ENCODE results near the gene ANKRD23.

ANKRD23 gene

DNA sequence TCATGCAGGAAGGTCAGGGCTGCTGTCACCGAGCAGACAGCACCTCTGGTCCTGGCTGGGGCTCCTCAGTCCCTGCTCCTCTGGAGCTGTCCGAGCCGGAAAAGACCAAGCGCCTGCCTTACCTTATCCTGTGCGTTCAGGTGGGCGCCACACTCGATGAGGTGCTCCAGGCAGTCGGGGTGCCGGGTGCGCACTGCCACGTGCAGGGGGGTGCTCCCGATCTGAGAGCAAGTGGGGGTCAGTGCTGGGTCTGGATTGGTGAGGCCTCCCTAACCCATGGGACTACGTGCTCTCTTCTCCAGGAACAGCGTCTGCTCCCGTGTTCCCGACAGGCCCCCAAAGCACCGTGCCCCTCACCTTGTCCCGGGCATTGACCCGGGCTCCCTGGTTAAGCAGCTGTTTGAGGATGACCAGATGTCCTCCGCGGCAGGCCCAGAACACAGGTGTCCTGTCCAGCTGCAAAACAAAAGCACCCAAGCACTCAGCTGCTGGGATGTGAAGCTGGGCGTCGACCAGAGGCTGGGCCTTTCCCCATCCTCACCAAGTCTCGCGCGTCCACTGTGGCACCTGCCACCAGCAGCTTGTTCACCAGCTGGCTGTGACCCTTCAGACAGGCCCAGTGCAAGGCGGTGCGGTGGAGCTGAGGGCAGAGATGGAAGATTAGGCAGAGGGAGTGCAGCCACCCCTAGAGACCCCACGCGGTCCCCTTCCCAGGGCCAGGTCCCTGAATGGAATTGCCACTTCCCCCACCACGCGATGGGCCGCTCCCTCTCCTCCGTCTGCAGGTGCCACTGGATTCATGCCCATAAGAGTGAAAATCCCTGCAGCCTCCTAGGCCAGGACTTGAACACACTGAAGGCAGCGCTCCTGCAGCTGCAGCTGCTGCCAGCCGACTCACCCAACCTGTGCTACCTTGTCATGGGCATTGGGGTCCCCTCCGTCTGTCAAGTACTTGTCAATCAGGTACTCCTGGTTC is 3.7 kb downstream of the ANKRD23 start:
- H3K27me3 ChIP-seq (ENCODE audit: insufficient read depth, low read length, poor library complexity) = no peaks in the 10 kb centered on the region
- no peak overlapping the region for H3K56ac ChIP-seq (ENCODE audit: low read length)
- H3K79me1 ChIP-seq (ENCODE audit: low read length) = no peaks in the 10 kb centered on the region
- H3K18ac ChIP-seq (ENCODE audit: low read length) = no peak overlapping the region
- H2AK5ac ChIP-seq (ENCODE audit: low read length) = no peak overlapping the region
- no peak overlapping the region for H4K8ac ChIP-seq (ENCODE audit: low read depth, low read length)
- H2BK15ac ChIP-seq (replicated peaks; ENCODE audit: low read depth) = no peak overlapping the region
- no peak overlapping the region for H3K9ac ChIP-seq (ENCODE audit: low read length)
- no peaks in the 10 kb centered on the region for H3K36me3 ChIP-seq (ENCODE audit: control insufficient read depth, insufficient read depth, low read length)
- no peak overlapping the region for H3K23ac ChIP-seq (ENCODE audit: low read length)
- H3K79me2 ChIP-seq (ENCODE audit: control insufficient read depth, insufficient read depth, low read length) = no peaks in the 10 kb centered on the region
- WGBS (ENCODE audit: extremely low coverage, insufficient coverage, low lambda C conversion rate) = no CpG with 5 or more reads among the region's 37 CpGs
- H3K4me3 ChIP-seq (ENCODE audit: low read length) = no peak overlapping the region
- H2BK120ac ChIP-seq (ENCODE audit: low read depth, low read length) = no peak overlapping the region
- no peak overlapping the region for H3K27ac ChIP-seq (ENCODE audit: low read depth, low read length)
- no peak overlapping the region for H4K5ac ChIP-seq (ENCODE audit: low read length)
- no peak overlapping the region for H2BK5ac ChIP-seq (ENCODE audit: low read length)
- H3K4ac ChIP-seq (ENCODE audit: low read depth, low read length) = no peak overlapping the region
- H3K4me1 ChIP-seq (ENCODE audit: control insufficient read depth, low read depth, low read length) = no peaks in the 10 kb centered on the region
- no peak overlapping the region for H3K4me2 ChIP-seq (ENCODE audit: low read length)
- no peak for DNase-seq

DNA sequence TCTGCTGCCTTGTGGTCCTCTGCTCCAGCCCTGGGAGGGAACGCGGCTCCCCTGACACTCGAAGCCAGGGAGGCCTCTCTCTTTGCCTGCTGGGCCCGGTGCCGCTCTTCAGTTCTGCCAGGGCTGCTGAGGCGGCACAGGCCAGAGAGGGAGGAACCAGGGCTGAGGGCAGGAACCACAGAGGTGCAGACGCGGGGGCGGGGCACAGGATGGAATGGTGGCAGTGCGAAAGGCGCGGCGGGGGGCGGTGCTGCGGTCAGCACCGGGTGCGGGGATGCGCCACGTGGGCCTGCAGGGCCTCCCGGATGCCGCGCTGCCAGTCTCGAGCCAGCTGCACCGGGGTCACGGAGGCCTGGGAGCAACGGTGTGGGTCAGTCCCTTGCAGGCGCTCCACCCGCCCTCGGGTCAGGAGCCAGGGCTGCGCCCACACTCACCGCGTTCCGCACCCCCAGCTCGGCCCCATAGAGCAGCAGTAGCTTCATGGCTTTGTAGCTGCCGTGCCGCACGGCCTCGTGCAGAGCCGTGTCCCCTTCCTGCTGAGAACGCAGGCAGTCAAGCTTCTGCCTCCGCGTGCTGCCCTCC is 4.4 kb downstream of the ANKRD23 start:
- no peak overlapping the region for H3K4me2 ChIP-seq (ENCODE audit: low read length)
- H3K23ac ChIP-seq (ENCODE audit: low read length) = no peak overlapping the region
- no peak overlapping the region for H2BK5ac ChIP-seq (ENCODE audit: low read length)
- H3K9ac ChIP-seq (ENCODE audit: low read length) = no peak overlapping the region
- no peak overlapping the region for H3K4ac ChIP-seq (ENCODE audit: low read depth, low read length)
- no CpG with 5 or more reads among the region's 42 CpGs for WGBS (ENCODE audit: extremely low coverage, insufficient coverage, low lambda C conversion rate)
- no peaks in the 10 kb centered on the region for H3K27me3 ChIP-seq (ENCODE audit: insufficient read depth, low read length, poor library complexity)
- no peak overlapping the region for H2AK5ac ChIP-seq (ENCODE audit: low read length)
- H3K4me3 ChIP-seq (ENCODE audit: low read length) = no peak overlapping the region
- H4K8ac ChIP-seq (ENCODE audit: low read depth, low read length) = no peak overlapping the region
- no peak overlapping the region for H2BK120ac ChIP-seq (ENCODE audit: low read depth, low read length)
- no peaks in the 10 kb centered on the region for H3K4me1 ChIP-seq (ENCODE audit: control insufficient read depth, low read depth, low read length)
- H3K79me1 ChIP-seq (ENCODE audit: low read length) = no peaks in the 10 kb centered on the region
- no peak overlapping the region for H2BK15ac ChIP-seq (replicated peaks; ENCODE audit: low read depth)
- no peak for DNase-seq
- no peak overlapping the region for H4K5ac ChIP-seq (ENCODE audit: low read length)
- no peak overlapping the region for H3K56ac ChIP-seq (ENCODE audit: low read length)
- no peak overlapping the region for H3K27ac ChIP-seq (ENCODE audit: low read depth, low read length)
- H3K36me3 ChIP-seq (ENCODE audit: control insufficient read depth, insufficient read depth, low read length) = no peaks in the 10 kb centered on the region
- no peak overlapping the region for H3K18ac ChIP-seq (ENCODE audit: low read length)
- no peaks in the 10 kb centered on the region for H3K79me2 ChIP-seq (ENCODE audit: control insufficient read depth, insufficient read depth, low read length)

GRCh38 chr2:96838345-96839292 is 5.2 kb downstream of the ANKRD23 start:
- Histone ChIP-seq H3K18ac (ENCODE audit: low read length) (no peak overlapping the region), H3K23ac (ENCODE audit: low read length) (no peak overlapping the region), H3K9ac (ENCODE audit: low read length) (no peak overlapping the region), H3K27me3 (ENCODE audit: insufficient read depth, low read length, poor library complexity) (no peaks in the 10 kb centered on the region), H3K4me2 (ENCODE audit: low read length) (no peak overlapping the region), H3K79me1 (ENCODE audit: low read length) (no peaks in the 10 kb centered on the region), H3K4ac (ENCODE audit: low read depth, low read length) (no peak overlapping the region), H3K4me1 (ENCODE audit: control insufficient read depth, low read depth, low read length) (no peaks in the 10 kb centered on the region), H2BK120ac (ENCODE audit: low read depth, low read length) (no peak overlapping the region), H2BK5ac (ENCODE audit: low read length) (no peak overlapping the region), H3K79me2 (ENCODE audit: control insufficient read depth, insufficient read depth, low read length) (no peaks in the 10 kb centered on the region), H3K36me3 (ENCODE audit: control insufficient read depth, insufficient read depth, low read length) (no peaks in the 10 kb centered on the region), H3K4me3 (ENCODE audit: low read length) (no peak overlapping the region), H2AK5ac (ENCODE audit: low read length) (no peak overlapping the region), H2BK15ac (replicated peaks; ENCODE audit: low read depth) (no peak overlapping the region), H4K5ac (ENCODE audit: low read length) (no peak overlapping the region), H3K56ac (ENCODE audit: low read length) (no peak overlapping the region), H4K8ac (ENCODE audit: low read depth, low read length) (no peak overlapping the region), H3K27ac (ENCODE audit: low read depth, low read length) (no peak overlapping the region)
- no CpG with 5 or more reads among the region's 23 CpGs for WGBS (ENCODE audit: extremely low coverage, insufficient coverage, low lambda C conversion rate)
- DNase-seq = no peak

- no peak overlapping the region for H2BK120ac ChIP-seq (ENCODE audit: low read depth, low read length)
- no peak overlapping the region for H2BK15ac ChIP-seq (replicated peaks; ENCODE audit: low read depth)
- H3K9ac ChIP-seq (ENCODE audit: low read length) = no peak overlapping the region
- H3K79me2 ChIP-seq (ENCODE audit: control insufficient read depth, insufficient read depth, low read length) = no peaks in the 10 kb centered on the region
- H3K23ac ChIP-seq (ENCODE audit: low read length) = no peak overlapping the region
- no peak overlapping the region for H3K4me2 ChIP-seq (ENCODE audit: low read length)
- no peaks in the 10 kb centered on the region for H3K27me3 ChIP-seq (ENCODE audit: insufficient read depth, low read length, poor library complexity)
- no peak overlapping the region for H3K56ac ChIP-seq (ENCODE audit: low read length)
- H3K79me1 ChIP-seq (ENCODE audit: low read length) = no peaks in the 10 kb centered on the region
- H4K5ac ChIP-seq (ENCODE audit: low read length) = no peak overlapping the region
- H3K36me3 ChIP-seq (ENCODE audit: control insufficient read depth, insufficient read depth, low read length) = no peaks in the 10 kb centered on the region
- H3K4me1 ChIP-seq (ENCODE audit: control insufficient read depth, low read depth, low read length) = no peaks in the 10 kb centered on the region
- no peak overlapping the region for H3K18ac ChIP-seq (ENCODE audit: low read length)
- H3K4me3 ChIP-seq (ENCODE audit: low read length) = no peak overlapping the region
- no peak overlapping the region for H2AK5ac ChIP-seq (ENCODE audit: low read length)
- DNase-seq = no peak
- H4K8ac ChIP-seq (ENCODE audit: low read depth, low read length) = no peak overlapping the region
- no peak overlapping the region for H2BK5ac ChIP-seq (ENCODE audit: low read length)
- no peak overlapping the region for H3K27ac ChIP-seq (ENCODE audit: low read depth, low read length)
- no CpG with 5 or more reads among the region's 9 CpGs for WGBS (ENCODE audit: extremely low coverage, insufficient coverage, low lambda C conversion rate)
- H3K4ac ChIP-seq (ENCODE audit: low read depth, low read length) = no peak overlapping the region
Measured at GRCh38 chr2:96837575-96837974, 6.2 kb downstream of the ANKRD23 start.

GRCh38 chr2:96835830-96836229 is 8.0 kb downstream of the ANKRD23 start:
- H3K9ac ChIP-seq (ENCODE audit: low read length) = no peak overlapping the region
- H4K8ac ChIP-seq (ENCODE audit: low read depth, low read length) = no peak overlapping the region
- no peaks in the 10 kb centered on the region for H3K79me2 ChIP-seq (ENCODE audit: control insufficient read depth, insufficient read depth, low read length)
- no CpG with 5 or more reads among the region's 4 CpGs for WGBS (ENCODE audit: extremely low coverage, insufficient coverage, low lambda C conversion rate)
- no peaks in the 10 kb centered on the region for H3K27me3 ChIP-seq (ENCODE audit: insufficient read depth, low read length, poor library complexity)
- H3K4me1 ChIP-seq (ENCODE audit: control insufficient read depth, low read depth, low read length) = no peaks in the 10 kb centered on the region
- no peak overlapping the region for H2BK120ac ChIP-seq (ENCODE audit: low read depth, low read length)
- H3K4ac ChIP-seq (ENCODE audit: low read depth, low read length) = no peak overlapping the region
- no peak for DNase-seq
- no peak overlapping the region for H3K4me3 ChIP-seq (ENCODE audit: low read length)
- no peaks in the 10 kb centered on the region for H3K36me3 ChIP-seq (ENCODE audit: control insufficient read depth, insufficient read depth, low read length)
- H3K27ac ChIP-seq (ENCODE audit: low read depth, low read length) = no peak overlapping the region
- H2BK15ac ChIP-seq (replicated peaks; ENCODE audit: low read depth) = no peak overlapping the region
- no peak overlapping the region for H3K18ac ChIP-seq (ENCODE audit: low read length)
- no peaks in the 10 kb centered on the region for H3K79me1 ChIP-seq (ENCODE audit: low read length)
- H4K5ac ChIP-seq (ENCODE audit: low read length) = no peak overlapping the region
- no peak overlapping the region for H3K23ac ChIP-seq (ENCODE audit: low read length)
- no peak overlapping the region for H3K56ac ChIP-seq (ENCODE audit: low read length)
- no peak overlapping the region for H2BK5ac ChIP-seq (ENCODE audit: low read length)
- no peak overlapping the region for H3K4me2 ChIP-seq (ENCODE audit: low read length)
- no peak overlapping the region for H2AK5ac ChIP-seq (ENCODE audit: low read length)
